K562 (cell line): ENCODE results near the gene RAP1GAP2.

Experiments
- CSDE1 ChIP-seq, 2 experiments: fragments of 450-650 bp; IDR thresholded peaks; 2 replicates each; pipeline ENCODE4 v1.6.1; 2016; ENCODE audit warnings: mild to moderate bottlenecking in 1 of 2
- CTCF ChIP-seq, 3 experiments: IDR thresholded peaks in 2 of 3; conservative IDR thresholded peaks in 1 of 3; 2 replicates each; pipeline ENCODE4 v1.5.1; 2011 to 2012; ENCODE audit warnings: low read length in 3 of 3, mild to moderate bottlenecking in 3 of 3, control low read depth in 2 of 3, improper control_type of control experiment in 1 of 3, inconsistent platforms in 1 of 3, low read depth in 1 of 3, mixed read lengths in 1 of 3, moderate library complexity in 1 of 3; ENCODE audit not compliant: insufficient read depth in 2 of 3
- CUX1 ChIP-seq: fragments of 200-800 bp; sonication (Bioruptor generic); IDR thresholded peaks from 2 replicates; pipeline ENCODE4 v1.6.1; 2016; ENCODE audit warnings: missing genetic modification characterization, missing compliant biosample characterization
- ELK1 ChIP-seq: sonication (generic); formaldehyde crosslinking; IDR thresholded peaks from 2 replicates; pipeline ENCODE4 v1.8.1; 2022; ENCODE audit warnings: missing genetic modification reagents
- HOMEZ ChIP-seq: fragments of 250-450 bp; sonication (Bioruptor Pico); IDR thresholded peaks from 2 replicates; pipeline ENCODE4 v1.4.0; 2020; ENCODE audit warnings: mild to moderate bottlenecking, moderate library complexity
- JUN ChIP-seq, 2 experiments: sonication (generic) in 1 of 2; formaldehyde crosslinking in 1 of 2; IDR thresholded peaks; 2 replicates each; pipeline versions ENCODE4 v1.6.1 to v1.8.0; 2012 to 2022; ENCODE audit warnings: borderline replicate concordance in 2 of 2, mild to moderate bottlenecking in 2 of 2, improper control_type of control experiment in 1 of 2, low read depth in 1 of 2, low read length in 1 of 2, missing genetic modification reagents in 1 of 2
- MAFF ChIP-seq: IDR thresholded peaks from 2 replicates; pipeline ENCODE4 v1.6.1; 2012; ENCODE audit warnings: low read length, improper control_type of control experiment
- MEIS2 ChIP-seq: fragments of 450-650 bp; IDR thresholded peaks from 2 replicates; pipeline ENCODE4 v1.6.1; 2014; ENCODE audit warnings: mild to moderate bottlenecking; ENCODE audit not compliant: partially characterized antibody
- POLR2A ChIP-seq: fragments of 450-650 bp; conservative IDR thresholded peaks from 2 replicates; pipeline ENCODE4 v1.6.1; 2016
- PRDM10 ChIP-seq: fragments of 450-650 bp; IDR thresholded peaks from 2 replicates; pipeline ENCODE4 v1.6.1; 2018; ENCODE audit not compliant: partially characterized antibody
- RBM22 ChIP-seq: fragments of 200-400 bp; formaldehyde crosslinking; IDR thresholded peaks from 2 replicates; pipeline ENCODE4 v1.6.1; 2018; ENCODE audit warnings: low read length, low read depth; ENCODE audit not compliant: poor library complexity, severe bottlenecking
- ZNF232 ChIP-seq: sonication (generic); formaldehyde crosslinking; IDR thresholded peaks from 2 replicates; pipeline ENCODE4 v1.8.0; 2022; ENCODE audit warnings: mild to moderate bottlenecking, missing genetic modification reagents

- TF ChIP-seq CSDE1 (IDR thresholded peaks at IDR 0.05) = no peak
- no peak for TF ChIP-seq CTCF (IDR thresholded peaks at IDR 0.05 in 2 of 3, conservative IDR thresholded peaks at IDR 0.05 in 1 of 3; ENCODE audit: insufficient read depth in 2 of 3, low read depth in 1 of 3, low read length in 3 of 3)
- TF ChIP-seq MEIS2 = no peak
- no peak for TF ChIP-seq HOMEZ (CRISPR knock-in tag)
- no peak for TF ChIP-seq ZNF232
- no peak for TF ChIP-seq MAFF
- no peak for TF ChIP-seq POLR2A
- no peak for TF ChIP-seq RBM22
- no peak for TF ChIP-seq JUN (IDR thresholded peaks at IDR 0.05; ENCODE audit: borderline replicate concordance, low read depth, low read length)
- no peak for TF ChIP-seq JUN (CRISPR knock-in tag; IDR thresholded peaks at IDR 0.05; ENCODE audit: borderline replicate concordance)
- no peak for TF ChIP-seq PRDM10
- TF ChIP-seq CUX1 (CRISPR knock-in tag) = no peak
- TF ChIP-seq ELK1 = no peak
Measured at GRCh38 chr17:2903193-2903974, 107.1 kb downstream of the RAP1GAP2 start.
